Fibroblast of skin of back (primary cell): ENCODE data around the gene TP53INP2.
"Not testable (repeated sequence)": the region's sequence is repeated elsewhere in the genome, so short reads cannot be mapped to it uniquely, and the experiment has no call there.

Experiments
- DNase-seq: peaks from one replicate; pipeline ENCODE4 v3.0.0-alpha.2; 2013

Gene TP53INP2

GRCh38 chr20:34722560-34722959, 18.4 kb downstream of the TP53INP2 start:
- DNase-seq: not testable (repeated sequence)

GRCh38 chr20:34724172-34724571, 20.0 kb downstream of the TP53INP2 start:
- DNase-seq: no peak

GRCh38 chr20:34729416-34729815, 25.3 kb downstream of the TP53INP2 start:
- no peak for DNase-seq

GRCh38 chr20:34732523-34732922, 28.4 kb downstream of the TP53INP2 start:
- no peak for DNase-seq

GRCh38 chr20:34736106-34736735, 32.1 kb downstream of the TP53INP2 start:
- no peak for DNase-seq

- no peak for DNase-seq
Measured at GRCh38 chr20:34743039-34743438, 38.9 kb downstream of the TP53INP2 start.

- DNase-seq: no peak
Measured at GRCh38 chr20:34744340-34744739, 40.2 kb downstream of the TP53INP2 start.

GRCh38 chr20:34744847-34745246, 40.7 kb downstream of the TP53INP2 start:
- no peak for DNase-seq

- no peak for DNase-seq
Measured at GRCh38 chr20:34746674-34747073, 42.5 kb downstream of the TP53INP2 start.

- DNase-seq: no peak
Measured at GRCh38 chr20:34747479-34747878, 43.3 kb downstream of the TP53INP2 start.

- no peak for DNase-seq
Measured at GRCh38 chr20:34748709-34749108, 44.6 kb downstream of the TP53INP2 start.

- no peak for DNase-seq
Measured at GRCh38 chr20:34750484-34750883, 46.3 kb downstream of the TP53INP2 start.

- no peak for DNase-seq
Measured at GRCh38 chr20:34751453-34751852, 47.3 kb downstream of the TP53INP2 start.

- DNase-seq: no peak
Measured at GRCh38 chr20:34753706-34754461, 49.7 kb downstream of the TP53INP2 start.

GRCh38 chr20:34754611-34755010, 50.5 kb downstream of the TP53INP2 start:
- no peak for DNase-seq

GRCh38 chr20:34755367-34755766, 51.2 kb downstream of the TP53INP2 start:
- no peak for DNase-seq

GRCh38 chr20:34762031-34762555, 57.9 kb downstream of the TP53INP2 start:
- DNase-seq: no peak
